HepG2 (cell line): ENCODE data around the gene ZFP1. TPM values are rescaled to one million over a fixed set of nuclear protein-coding genes. Genes with fewer than 3 reads are reported as not detected.
A peak's percentile ranks its signal among the peaks of the same experiment; 100 is the strongest.

Experiments
- ATAC-seq: fragments of 200-7000 bp; cut with Tn5 transposase; 3 replicates; pipeline ENCODE4 v1.9.1; 2020; ENCODE audit warnings: mild to moderate bottlenecking, moderate library complexity
- BruUV-seq: library from RNA; stranded (reverse); fragments of 400-500 nt; replicated peaks from 2 replicates; lab custom pipeline; 2021; lab: Mats Ljungman, UMichigan
- CTCF ChIA-PET: fragments of 300-600 bp; formaldehyde crosslinking; extraction: SDS; loops from one replicate; lab custom pipeline; 2021; ENCODE audit warnings: low total read pairs, inconsistent platforms, low intra/inter-chr PET ratio; lab: Yijun Ruan, JAX
- POLR2A ChIA-PET: fragments of 350-600 bp; sonication (Branson Sonifier 250); formaldehyde crosslinking; loops from one replicate; lab custom pipeline; 2020; ENCODE audit warnings: antibody characterized with exemption, inconsistent platforms; lab: Yijun Ruan, JAX
- DNase-seq: peaks from one replicate; pipeline ENCODE4 v3.0.0-alpha.2; 2015; ENCODE audit warnings: low spot score
- FAIRE-seq: peaks from 3 replicates; lab custom pipeline; 2011; peaks lifted over from hg19 to GRCh38; lab: Jason Lieb, UNC
- H2AFZ ChIP-seq: one replicate; pipeline ENCODE4 v1.6.1; 2011; ENCODE audit warnings: low read length, inconsistent platforms
- H3K27ac ChIP-seq: fragments of 300-600 bp; 3 replicates; pipeline ENCODE4 v1.8.0; 2011; ENCODE audit warnings: mixed run types, mild to moderate bottlenecking, mixed read lengths, low read length, inconsistent platforms; ENCODE audit not compliant: insufficient read depth; ENCODE audit errors: extremely low read length
- H3K27me3 ChIP-seq, 2 experiments: fragments of 200-600 bp in 1 of 2; 2 replicates in 1 of 2; 3 replicates in 1 of 2; pipeline versions ENCODE4 v1.6.0 to v1.8.0; 2011; ENCODE audit warnings: low read length in 2 of 2, mild to moderate bottlenecking in 2 of 2, moderate library complexity in 2 of 2, inconsistent platforms in 1 of 2; ENCODE audit not compliant: insufficient read depth in 2 of 2, control insufficient read depth in 1 of 2
- H3K36me3 ChIP-seq, 2 experiments: fragments of 200-600 bp in 1 of 2; replicated peaks in 1 of 2; 2 replicates in 1 of 2; 3 replicates in 1 of 2; pipeline versions ENCODE4 v1.5.1 to v1.8.0; 2011; ENCODE audit warnings: low read length in 2 of 2, inconsistent platforms in 1 of 2; ENCODE audit not compliant: insufficient read depth in 2 of 2, control insufficient read depth in 1 of 2
- H3K4me1 ChIP-seq: 2 replicates; pipeline ENCODE4 v1.5.1; 2012; ENCODE audit warnings: low read length, inconsistent platforms; ENCODE audit not compliant: insufficient read depth
- H3K4me2 ChIP-seq: 2 replicates; pipeline ENCODE4 v1.6.0; 2011; ENCODE audit warnings: low read depth, low read length, inconsistent platforms
- H3K4me3 ChIP-seq, 3 experiments: fragments of 200-600 bp in 1 of 3; sonication (generic), shearing (Covaris generic) in 1 of 3; replicated peaks in 1 of 3; 2 replicates each; pipeline ENCODE4 v1.5.1; 2011 to 2016; ENCODE audit warnings: low read length in 3 of 3, inconsistent platforms in 2 of 3, low read depth in 2 of 3, mild to moderate bottlenecking in 2 of 3, control low read depth in 1 of 3, mixed read lengths in 1 of 3; ENCODE audit not compliant: insufficient read depth in 1 of 3
- H3K79me2 ChIP-seq: one replicate; pipeline ENCODE4 v1.6.1; 2011; ENCODE audit warnings: low read length, inconsistent platforms; ENCODE audit not compliant: insufficient read depth
- H3K9ac ChIP-seq: 2 replicates; pipeline ENCODE4 v1.6.0; 2011; ENCODE audit warnings: mild to moderate bottlenecking, low read depth, low read length, inconsistent platforms; ENCODE audit not compliant: insufficient read depth
- H3K9me3 ChIP-seq: 2 replicates; pipeline ENCODE4 v1.5.1; 2012; ENCODE audit warnings: mild to moderate bottlenecking, low read length
- H4K20me1 ChIP-seq: 2 replicates; pipeline ENCODE4 v1.6.0; 2011; ENCODE audit warnings: inconsistent platforms, mild to moderate bottlenecking, low read length, moderate library complexity; ENCODE audit not compliant: insufficient read depth
- CREB1 ChIP-seq, 2 experiments: fragments of 450-650 bp in 1 of 2; IDR thresholded peaks; 2 replicates each; pipeline ENCODE4 v1.6.1; 2016 to 2017; ENCODE audit warnings: control low read depth in 1 of 2, mild to moderate bottlenecking in 1 of 2, missing compliant biosample characterization in 1 of 2, missing genetic modification characterization in 1 of 2
- DRAP1 ChIP-seq: IDR thresholded peaks from 2 replicates; pipeline ENCODE4 v1.6.1; 2016; ENCODE audit warnings: missing genetic modification reagents, missing compliant biosample characterization
- HCFC1 ChIP-seq: fragments of 150-350 bp; IDR thresholded peaks from 2 replicates; pipeline ENCODE4 v1.6.1; 2014; ENCODE audit warnings: low read depth, low read length
- KAT2B ChIP-seq: fragments of 150-350 bp; IDR thresholded peaks from 2 replicates; pipeline ENCODE4 v1.6.1; 2014; ENCODE audit warnings: low read depth, low read length, borderline replicate concordance
- MXD3 ChIP-seq: IDR thresholded peaks from 2 replicates; pipeline ENCODE4 v1.6.1; 2016; ENCODE audit warnings: mild to moderate bottlenecking, missing biosample characterization, missing genetic modification reagents
- ZFP90 ChIP-seq: sonication (generic); formaldehyde crosslinking; IDR thresholded peaks from 2 replicates; pipeline ENCODE4 v1.8.0; 2022; ENCODE audit warnings: missing genetic modification reagents, mild to moderate bottlenecking, inconsistent platforms, borderline replicate concordance
- ZIK1 ChIP-seq: sonication (generic); formaldehyde crosslinking; IDR thresholded peaks from 2 replicates; pipeline ENCODE4 v1.5.0; 2020; ENCODE audit warnings: mild to moderate bottlenecking, low read depth, missing genetic modification reagents, borderline replicate concordance
- ZMYM4 ChIP-seq: sonication (generic); formaldehyde crosslinking; IDR thresholded peaks from 2 replicates; pipeline ENCODE4 v1.8.1; 2023; ENCODE audit warnings: mild to moderate bottlenecking, missing genetic modification reagents
- ZNF10 ChIP-seq: sonication (generic); formaldehyde crosslinking; IDR thresholded peaks from 2 replicates; pipeline ENCODE4 v1.4.0; 2020; ENCODE audit warnings: mild to moderate bottlenecking, low read depth, missing genetic modification reagents, borderline replicate concordance
- ZNF136 ChIP-seq: sonication (generic); formaldehyde crosslinking; IDR thresholded peaks from 2 replicates; pipeline ENCODE4 v1.8.1; 2022; ENCODE audit warnings: low read depth, mild to moderate bottlenecking, moderate library complexity, missing genetic modification reagents
- ZNF446 ChIP-seq: sonication (generic); formaldehyde crosslinking; IDR thresholded peaks from 2 replicates; pipeline ENCODE4 v1.5.0; 2020; ENCODE audit warnings: mild to moderate bottlenecking, missing genetic modification reagents
- ZNF468 ChIP-seq: sonication (generic); formaldehyde crosslinking; IDR thresholded peaks from 2 replicates; pipeline ENCODE4 v1.8.0; 2022; ENCODE audit warnings: mild to moderate bottlenecking, moderate library complexity, missing genetic modification reagents
- ZNF639 ChIP-seq: conservative IDR thresholded peaks from 2 replicates; pipeline ENCODE4 v1.6.1; 2018; ENCODE audit warnings: missing genetic modification reagents
- WGBS: methylation state at CpG from one replicate; pipeline ENCODE4 v1.1.6; 2017; ENCODE audit warnings: low lambda C conversion rate; 5-methylcytosine and 5-hydroxymethylcytosine counted together
- in situ Hi-C: cut with HindIII; loops from 2 replicates; pipeline ENCODE4 v1.10.0; 2017; ENCODE audit warnings: low pct_unique_long_range_greater_than_20kb; ENCODE audit not compliant: extremely low pct_ligation_motif_present
- intact Hi-C: fragments of 100-400 bp; cut with micrococcal nuclease; formaldehyde crosslinking; loops from one replicate; pipeline ENCODE4 v1.10.0; 2022; ENCODE audit not compliant: unreplicated experiment
- polyA plus RNA-seq, 8 experiments: library from polyadenylated mRNA; depleted of rRNA in 3 of 8; stranded (reverse) in 7 of 8; unstranded in 1 of 8; fragments of >200 nt; fragmentation: Illumina TruSeq in 4 of 8; extraction: Trizol in 4 of 8; gene quantifications; 2 replicates each; pipeline versions ENCODE4 v1.2.1 to v1.2.3, GENCODE V29; 2011 to 2016; ENCODE audit warnings: low read depth in 4 of 8, missing spikeins in 1 of 8, mixed read lengths in 1 of 8; ENCODE audit not compliant: insufficient read depth in 1 of 8
- total RNA-seq, 5 experiments: library from RNA; depleted of rRNA; stranded (reverse); fragments of >200 nt; fragmentation: Illumina TruSeq; extraction: Trizol; gene quantifications; 2 replicates each; pipeline ENCODE4 v1.2.3, GENCODE V29; 2016; ENCODE audit warnings: low read depth in 1 of 5

The ZFP1 gene
- total and polyA plus RNA-seq, 2 of the 13 experiments (the other 11 are each of a cell fraction or from before 2014, with no cell fraction given): 8.3 to 14.0 TPM

GRCh38 chr16:75176926-75177325, 28.6 kb downstream of the ZFP1 start (continued):
- TF ChIP-seq ZNF136 (CRISPR knock-in tag): 0 out of 2 replicates have a peak, but pooled peaks have one; percentile 70

- ATAC-seq: no peak
- no peaks in the 10 kb centered on the region for H3K79me2 ChIP-seq
- H3K27ac ChIP-seq: no peak overlapping the region
- no peaks in the 10 kb centered on the region for H3K36me3 ChIP-seq
- no peak overlapping the region for H3K9ac ChIP-seq
- intact Hi-C loops (no loop called here), in situ Hi-C loops (loop anchor here (25.0 kb wide), 1 partner anchor 583 kb away; no protein-coding TSS in a partner anchor)
- H3K4me3 ChIP-seq: no peak overlapping the region
- CTCF ChIA-PET: no interaction called here
- no peak overlapping the region for H3K4me2 ChIP-seq
- no TSS peak for BruUV-seq
- FAIRE-seq: no peak
- no peaks in the 10 kb centered on the region for H4K20me1 ChIP-seq
- H2AFZ ChIP-seq: no peak overlapping the region
- no peak for DNase-seq
- H3K27me3 ChIP-seq: peaks cover 0 to 14% of the 10 kb centered on the region in 2 experiments; a peak in 3 of 5 replicates
- 45% methylated on average over 6 of the region's 6 CpGs for WGBS
- peaks cover 28% of the 10 kb centered on the region for H3K9me3 ChIP-seq
- H3K4me1 ChIP-seq: no peaks in the 10 kb centered on the region
- TF ChIP-seq ZFP90 (CRISPR knock-in tag) (no peak), ZNF446 (CRISPR knock-in tag) (no peak), ZNF10 (no peak), ZMYM4 (CRISPR knock-in tag) (no peak), KAT2B (no peak)
- TF ChIP-seq, all 625 proteins: peak for 0
- POLR2A ChIA-PET: no interaction called here
These were observed 30.9 kb downstream of the ZFP1 start for GRCh38 chr16:75179208-75179607.

- BruUV-seq: no TSS peak
- FAIRE-seq: no peak
- Histone ChIP-seq H3K4me2 (no peak overlapping the region), H3K36me3 (no peaks in the 10 kb centered on the region), H3K79me2 (no peaks in the 10 kb centered on the region), H3K4me1 (no peaks in the 10 kb centered on the region), H3K27me3 (peaks cover 0 to 19% of the 10 kb centered on the region in 2 experiments; a peak in 3 of 5 replicates), H4K20me1 (no peaks in the 10 kb centered on the region), H3K27ac (no peak overlapping the region), H3K4me3 (no peak overlapping the region), H2AFZ (no peak overlapping the region), H3K9me3 (peaks cover 14% of the 10 kb centered on the region), H3K9ac (no peak overlapping the region)
- CTCF ChIA-PET: no interaction called here
- no peak for ATAC-seq
- in situ Hi-C loops: loop anchor here (25.0 kb wide), 1 partner anchor 581 kb away; no protein-coding TSS in a partner anchor
- intact Hi-C loops: no loop called here
- no peak for DNase-seq
- WGBS: 22% methylated on average over 3 of the region's 3 CpGs
- POLR2A ChIA-PET: no interaction called here
- TF ChIP-seq MXD3 (CRISPR knock-in tag) (no peak), ZIK1 (no peak), CREB1 (IDR thresholded peaks at IDR 0.05) (no peak), CREB1 (CRISPR knock-in tag; IDR thresholded peaks at IDR 0.05) (no peak), HCFC1 (no peak), DRAP1 (no peak), ZNF468 (CRISPR knock-in tag) (no peak), ZNF639 (CRISPR knock-in tag) (no peak)
These were observed 33.3 kb downstream of the ZFP1 start for GRCh38 chr16:75181630-75182029.
